Endothelial cell (in vitro differentiated cells): ENCODE data around the gene PDE6D. TPM values are rescaled to one million over a fixed set of nuclear protein-coding genes. Genes with fewer than 3 reads are reported as not detected.

Experiments used
- DNase-seq: peaks from one replicate; pipeline ENCODE4 v3.0.0; 2021; ENCODE audit warnings: low spot score
- H3K27ac Mint-ChIP-seq: one replicate; pipeline ENCODE4 v1.8.0; 2021; ENCODE audit warnings: mixed read lengths, inconsistent platforms; ENCODE audit not compliant: unreplicated experiment
- H3K27me3 Mint-ChIP-seq: one replicate; pipeline ENCODE4 v1.8.0; 2021; ENCODE audit warnings: mild to moderate bottlenecking, moderate library complexity, mixed read lengths, inconsistent platforms; ENCODE audit not compliant: unreplicated experiment
- H3K36me3 Mint-ChIP-seq: one replicate; pipeline ENCODE4 v1.8.0; 2021; ENCODE audit warnings: mild to moderate bottlenecking, low read depth, mixed read lengths, inconsistent platforms; ENCODE audit not compliant: unreplicated experiment
- H3K4me1 Mint-ChIP-seq: one replicate; pipeline ENCODE4 v1.8.0; 2021; ENCODE audit warnings: mild to moderate bottlenecking, mixed read lengths, inconsistent platforms; ENCODE audit not compliant: unreplicated experiment
- H3K4me3 Mint-ChIP-seq: one replicate; pipeline ENCODE4 v1.8.0; 2021; ENCODE audit warnings: mild to moderate bottlenecking, mixed read lengths, inconsistent platforms; ENCODE audit not compliant: unreplicated experiment
- H3K9me3 Mint-ChIP-seq: one replicate; pipeline ENCODE4 v1.8.0; 2021; ENCODE audit warnings: mixed read lengths, inconsistent platforms; ENCODE audit not compliant: unreplicated experiment
- total RNA-seq: library from RNA; stranded (reverse); fragmentation: NEBNext Ultra II Directional; extraction: Animal tissue kit (Norgen Biotek cat#: 25700); gene quantifications from one replicate; pipeline ENCODE4 v1.2.1, GENCODE V29; 2021; ENCODE audit not compliant: unreplicated experiment
- TF ChIP-seq, protein P1 (sequence below): fragments of 200-600 bp; sonication (generic); IDR thresholded peaks from one replicate; pipeline ENCODE4 v1.5.0; 2021; ENCODE audit warnings: antibody characterized with exemption; ENCODE audit not compliant: unreplicated experiment

The PDE6D gene
- total RNA-seq, 1 donor from 2014 or later, result 29.3 TPM

- Mint-ChIP-seq H3K9me3 (no peaks in the 10 kb centered on the region), H3K4me1 (no peaks in the 10 kb centered on the region), H3K27me3 (no peaks in the 10 kb centered on the region), H3K4me3 (no peak overlapping the region), H3K36me3 (peaks cover 30% of the 10 kb centered on the region), H3K27ac (no peak overlapping the region)
- DNase-seq, result no peak
- TF ChIP-seq, protein P1, sequence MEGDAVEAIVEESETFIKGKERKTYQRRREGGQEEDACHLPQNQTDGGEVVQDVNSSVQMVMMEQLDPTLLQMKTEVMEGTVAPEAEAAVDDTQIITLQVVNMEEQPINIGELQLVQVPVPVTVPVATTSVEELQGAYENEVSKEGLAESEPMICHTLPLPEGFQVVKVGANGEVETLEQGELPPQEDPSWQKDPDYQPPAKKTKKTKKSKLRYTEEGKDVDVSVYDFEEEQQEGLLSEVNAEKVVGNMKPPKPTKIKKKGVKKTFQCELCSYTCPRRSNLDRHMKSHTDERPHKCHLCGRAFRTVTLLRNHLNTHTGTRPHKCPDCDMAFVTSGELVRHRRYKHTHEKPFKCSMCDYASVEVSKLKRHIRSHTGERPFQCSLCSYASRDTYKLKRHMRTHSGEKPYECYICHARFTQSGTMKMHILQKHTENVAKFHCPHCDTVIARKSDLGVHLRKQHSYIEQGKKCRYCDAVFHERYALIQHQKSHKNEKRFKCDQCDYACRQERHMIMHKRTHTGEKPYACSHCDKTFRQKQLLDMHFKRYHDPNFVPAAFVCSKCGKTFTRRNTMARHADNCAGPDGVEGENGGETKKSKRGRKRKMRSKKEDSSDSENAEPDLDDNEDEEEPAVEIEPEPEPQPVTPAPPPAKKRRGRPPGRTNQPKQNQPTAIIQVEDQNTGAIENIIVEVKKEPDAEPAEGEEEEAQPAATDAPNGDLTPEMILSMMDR, result peak; percentile 35
These were observed 14.6 kb upstream of the PDE6D start for GRCh38 chr2:231795525-231796327.

GRCh38 chr2:231794383-231794782 is 13.3 kb upstream of the PDE6D start:
- no peaks in the 10 kb centered on the region for H3K9me3 Mint-ChIP-seq
- no peak for DNase-seq
- TF ChIP-seq, protein P1, result no peak
- no peaks in the 10 kb centered on the region for H3K4me1 Mint-ChIP-seq
- no peak overlapping the region for H3K27ac Mint-ChIP-seq
- H3K4me3 Mint-ChIP-seq, result no peak overlapping the region
- peaks cover 30% of the 10 kb centered on the region for H3K36me3 Mint-ChIP-seq
- no peaks in the 10 kb centered on the region for H3K27me3 Mint-ChIP-seq

GRCh38 chr2:231791107-231791506 is 10.0 kb upstream of the PDE6D start:
- Mint-ChIP-seq H3K4me3 (no peak overlapping the region), H3K36me3 (peaks cover 19% of the 10 kb centered on the region), H3K9me3 (no peaks in the 10 kb centered on the region), H3K27me3 (peaks cover 7% of the 10 kb centered on the region), H3K4me1 (peaks cover 13% of the 10 kb centered on the region), H3K27ac (no peak overlapping the region)
- TF ChIP-seq, protein P1, result no peak
- no peak for DNase-seq

DNA sequence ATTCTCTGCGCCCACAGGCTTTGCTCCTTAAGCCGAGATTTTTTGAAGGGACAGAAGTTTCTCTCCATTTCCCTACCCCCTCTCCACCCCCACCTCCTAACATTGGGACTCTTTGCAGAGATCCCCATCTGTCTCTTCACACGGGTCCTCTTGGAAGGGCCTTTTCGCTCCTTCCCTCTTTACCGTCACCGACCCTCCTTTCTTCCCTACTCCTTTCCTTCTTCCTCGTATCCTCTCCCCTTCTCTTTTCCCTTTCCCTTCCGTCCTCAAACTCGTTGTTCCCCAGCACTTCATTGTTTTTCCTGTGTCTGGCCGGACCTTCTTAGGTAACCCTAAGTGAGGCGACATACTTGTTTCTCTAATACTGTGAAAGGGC is 5.8 kb upstream of the PDE6D start:
- Mint-ChIP-seq H3K9me3 (no peaks in the 10 kb centered on the region), H3K36me3 (peaks cover 6% of the 10 kb centered on the region), H3K4me3 (peak overlapping the region; percentile 99), H3K4me1 (peaks cover 31% of the 10 kb centered on the region), H3K27me3 (peaks cover 15% of the 10 kb centered on the region), H3K27ac (peak overlapping the region; percentile 96)
- TF ChIP-seq, protein P1, result no peak
- DNase-seq, result no peak

GRCh38 chr2:231786177-231786916 is 5.3 kb upstream of the PDE6D start, which contains the start of gene COPS7B:
COPS7B (plus strand) TSS chr2:231786445; CDS start chr2:231788571, 2,126 bp downstream.
- peak; percentile 88 for DNase-seq
- TF ChIP-seq, protein P1, result peak; percentile 17
- Mint-ChIP-seq H3K4me3 (peak within 1 kb of the TSS; percentile 99), H3K27me3 (peaks cover 15% of the 10 kb centered on the region), H3K4me1 (peaks cover 35% of the 10 kb centered on the region), H3K36me3 (peaks cover 6% of the 10 kb centered on the region), H3K9me3 (no peaks in the 10 kb centered on the region), H3K27ac (peak within 1 kb of the TSS; percentile 96)
